ENCODE results near the gene AP5B1. TPM values are rescaled to one million over a fixed set of nuclear protein-coding genes. Genes with fewer than 3 reads are reported as not detected.
A peak's percentile ranks its signal among the peaks of the same experiment; 100 is the strongest.
"Not testable (repeated sequence)": the region's sequence is repeated elsewhere in the genome, so short reads cannot be mapped to it uniquely, and the experiment has no call there.

The AP5B1 gene
- total RNA-seq, 2 experiments from 2014 or later = 17.4 to 20.2 TPM

GRCh38 chr11:65777821-65778361 is 2.9 kb downstream of the AP5B1 start:
- Mint-ChIP-seq H3K9me3 (no peaks in the 10 kb centered on the region), H3K27me3 (peaks cover under 1% of the 10 kb centered on the region), H3K27ac (no peak overlapping the region), H3K4me1 (peaks cover 11% of the 10 kb centered on the region), H3K36me3 (ENCODE audit: low read depth) (peaks cover 6% of the 10 kb centered on the region), H3K4me3 (peak overlapping the region; percentile 40)
- CTCF ChIA-PET = interaction anchor here (0.8 to 5.1 kb wide), 5 partner anchors 13 to 66 kb away, joined by 3 to 73 read pairs (median 15); partner anchors contain the start of gene KAT5
- POLR2A ChIA-PET = no interaction called here
- DNase-seq = no peak

DNA sequence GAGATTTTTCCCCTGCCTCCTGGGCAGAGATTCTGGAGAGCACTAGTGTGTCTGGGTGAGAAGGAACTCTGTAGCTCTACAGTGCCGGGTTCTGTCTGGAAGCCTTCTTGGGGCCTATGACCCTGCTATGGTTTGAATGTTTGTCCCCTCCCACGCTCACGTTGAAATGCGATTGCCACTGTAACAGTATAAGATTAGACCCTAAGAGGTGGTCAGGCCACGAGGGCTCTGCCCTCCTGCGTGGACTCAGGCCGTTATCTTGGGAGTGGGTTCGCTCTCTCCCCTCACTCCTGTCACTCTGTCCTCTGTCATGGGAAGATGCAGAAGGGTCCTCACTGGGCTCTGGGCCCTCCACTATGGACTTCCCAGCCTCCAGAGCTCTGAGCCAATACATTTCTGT is 3.5 kb downstream of the AP5B1 start:
- Mint-ChIP-seq H3K4me1 (peaks cover 11% of the 10 kb centered on the region), H3K4me3 (no peak overlapping the region), H3K9me3 (no peaks in the 10 kb centered on the region), H3K27ac (no peak overlapping the region), H3K36me3 (ENCODE audit: low read depth) (peaks cover 6% of the 10 kb centered on the region), H3K27me3 (no peaks in the 10 kb centered on the region)
- DNase-seq = no peak
- POLR2A ChIA-PET = interaction anchor here (0.6 kb wide), 1 partner anchor 400 kb away, joined by 3 read pairs; no protein-coding TSS in a partner anchor
- CTCF ChIA-PET = interaction anchor here (1.0 to 5.1 kb wide), 7 partner anchors 14 to 268 kb away, joined by 3 to 73 read pairs (median 4); partner anchors contain the start of genes KAT5 and MUS81

- no peaks in the 10 kb centered on the region for H3K27me3 Mint-ChIP-seq
- no peaks in the 10 kb centered on the region for H3K9me3 Mint-ChIP-seq
- H3K27ac Mint-ChIP-seq = no peak overlapping the region
- peaks cover 6% of the 10 kb centered on the region for H3K36me3 Mint-ChIP-seq (ENCODE audit: low read depth)
- no peak overlapping the region for H3K4me3 Mint-ChIP-seq
- ChIA-PET CTCF (interaction anchor here (0.7 to 5.1 kb wide), 9 partner anchors 14 to 523 kb away, joined by 3 to 73 read pairs (median 4); partner anchors contain the start of genes KAT5 and MUS81), POLR2A (interaction anchor here (0.6 kb wide), 1 partner anchor 401 kb away, joined by 3 read pairs; no protein-coding TSS in a partner anchor)
- DNase-seq = no peak
- peaks cover 11% of the 10 kb centered on the region for H3K4me1 Mint-ChIP-seq
These were observed 4.0 kb downstream of the AP5B1 start for GRCh38 chr11:65776710-65777141.

- H3K4me3 Mint-ChIP-seq = no peak overlapping the region
- H3K4me1 Mint-ChIP-seq = peaks cover 11% of the 10 kb centered on the region
- POLR2A ChIA-PET = no interaction called here
- H3K9me3 Mint-ChIP-seq = no peaks in the 10 kb centered on the region
- peaks cover 6% of the 10 kb centered on the region for H3K36me3 Mint-ChIP-seq (ENCODE audit: low read depth)
- H3K27ac Mint-ChIP-seq = no peak overlapping the region
- CTCF ChIA-PET = interaction anchor here (0.7 to 5.1 kb wide), 9 partner anchors 15 to 523 kb away, joined by 3 to 73 read pairs (median 4); partner anchors contain the start of genes KAT5 and MUS81
- H3K27me3 Mint-ChIP-seq = no peaks in the 10 kb centered on the region
- DNase-seq = no peak
These were observed 4.6 kb downstream of the AP5B1 start for GRCh38 chr11:65776196-65776595.

DNA sequence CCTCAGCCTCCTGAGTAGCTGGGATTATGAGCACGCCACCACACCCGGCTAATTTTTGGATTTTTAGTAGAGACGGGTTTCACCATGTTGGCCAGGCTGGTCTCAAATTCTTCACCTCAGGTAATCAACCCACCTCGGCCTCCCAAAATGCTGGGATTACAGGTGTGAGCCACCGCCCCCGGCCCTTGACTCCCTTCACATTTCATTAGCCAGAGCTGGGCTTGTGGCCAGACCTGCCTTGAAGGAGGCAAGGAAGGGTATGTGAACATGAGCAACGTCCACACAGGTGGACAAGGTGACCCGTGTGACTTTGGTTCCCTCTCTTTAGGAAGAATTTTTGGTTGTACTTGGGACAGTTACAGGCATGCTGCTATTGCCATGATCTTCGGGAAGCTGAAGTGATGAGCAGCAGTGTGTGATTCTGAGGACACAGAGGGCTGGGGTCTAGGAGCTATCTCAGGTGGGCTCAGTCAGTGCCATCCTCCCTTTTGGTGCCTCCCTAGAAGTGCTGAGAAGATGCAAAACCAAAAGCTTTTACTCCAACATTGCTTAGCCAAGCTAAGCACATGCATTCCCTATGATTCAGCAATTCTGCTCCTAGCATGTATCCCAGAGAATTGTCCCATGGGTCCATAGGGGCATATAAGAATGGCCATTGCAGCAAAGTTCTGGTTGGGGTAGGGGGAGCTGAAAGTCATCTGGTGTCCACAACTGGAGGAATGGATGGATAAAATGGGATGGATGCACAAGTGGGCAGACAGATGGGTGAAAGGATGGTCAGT is 6.1 kb downstream of the AP5B1 start:
- no peak overlapping the region for H3K27ac Mint-ChIP-seq
- CTCF ChIA-PET = interaction anchor here (1.0 to 1.7 kb wide), 3 partner anchors 44 to 81 kb away, joined by 3 to 12 read pairs (median 3); partner anchors contain the start of gene KAT5
- peaks cover 12% of the 10 kb centered on the region for H3K4me1 Mint-ChIP-seq
- H3K9me3 Mint-ChIP-seq = no peaks in the 10 kb centered on the region
- no peaks in the 10 kb centered on the region for H3K27me3 Mint-ChIP-seq
- peaks cover 6% of the 10 kb centered on the region for H3K36me3 Mint-ChIP-seq (ENCODE audit: low read depth)
- no peak for DNase-seq
- POLR2A ChIA-PET = no interaction called here
- no peak overlapping the region for H3K4me3 Mint-ChIP-seq

DNA sequence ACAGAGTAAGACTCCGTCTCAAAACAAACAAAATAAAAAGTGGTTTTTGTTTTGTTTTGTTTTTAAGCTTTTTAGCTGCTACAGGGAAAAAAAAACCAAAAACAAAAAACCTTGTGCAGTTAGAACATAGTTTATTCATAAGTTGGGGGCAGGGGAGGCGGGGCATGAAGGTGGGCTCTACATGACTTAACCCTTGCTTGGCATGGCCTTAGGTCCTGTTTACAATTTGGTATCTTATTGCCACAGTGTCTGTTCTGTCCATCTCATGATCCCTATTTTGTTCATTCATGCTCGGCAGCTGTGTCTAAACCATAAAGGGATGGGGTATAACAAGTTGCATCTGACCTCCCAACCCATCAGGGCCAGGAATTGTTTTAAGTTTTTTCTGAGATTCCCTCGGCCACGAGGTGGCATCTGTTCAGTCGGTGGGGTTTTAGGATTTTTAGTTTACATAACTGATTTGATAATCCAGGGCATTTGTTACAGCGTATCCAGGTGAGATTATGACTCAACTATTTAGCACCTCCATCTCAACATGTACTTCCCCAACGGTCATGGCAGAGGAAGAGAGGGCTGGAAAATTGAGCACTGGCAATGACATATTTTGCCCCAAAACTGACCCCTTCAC is 6.9 kb downstream of the AP5B1 start:
- H3K4me1 Mint-ChIP-seq = peaks cover 8% of the 10 kb centered on the region

GRCh38 chr11:65771589-65772112 is 9.1 kb downstream of the AP5B1 start:
- ChIA-PET POLR2A (no interaction called here), CTCF (interaction anchor here (0.8 to 3.1 kb wide), 3 partner anchors 8 to 65 kb away, joined by 3 to 36 read pairs (median 10); partner anchors contain the start of genes AP5B1 and KAT5)
- H3K9me3 Mint-ChIP-seq = no peaks in the 10 kb centered on the region
- no peaks in the 10 kb centered on the region for H3K36me3 Mint-ChIP-seq (ENCODE audit: low read depth)
- no peak overlapping the region for H3K4me3 Mint-ChIP-seq
- DNase-seq = no peak
- H3K27ac Mint-ChIP-seq = no peak overlapping the region
- H3K4me1 Mint-ChIP-seq = peaks cover 4% of the 10 kb centered on the region
- no peaks in the 10 kb centered on the region for H3K27me3 Mint-ChIP-seq

More for the DNA sequence above, 6.9 kb downstream of the AP5B1 start:
- H3K36me3 Mint-ChIP-seq (ENCODE audit: low read depth) = peaks cover 6% of the 10 kb centered on the region
- POLR2A ChIA-PET = no interaction called here
- no peak for DNase-seq
- no peak overlapping the region for H3K4me3 Mint-ChIP-seq
- H3K27me3 Mint-ChIP-seq = no peaks in the 10 kb centered on the region
- H3K9me3 Mint-ChIP-seq = no peaks in the 10 kb centered on the region
- no peak overlapping the region for H3K27ac Mint-ChIP-seq
- CTCF ChIA-PET = interaction anchor here (1.0 to 1.7 kb wide), 3 partner anchors 53 to 62 kb away, joined by 3 to 12 read pairs (median 3); partner anchors contain the start of genes KAT5 and RNASEH2C

GRCh38 chr11:65770951-65771567 is 9.7 kb downstream of the AP5B1 start:
- peaks cover 4% of the 10 kb centered on the region for H3K4me1 Mint-ChIP-seq
- no peaks in the 10 kb centered on the region for H3K27me3 Mint-ChIP-seq
- ChIA-PET CTCF (interaction anchor here (0.8 to 3.1 kb wide), 7 partner anchors 9 to 89 kb away, joined by 3 to 36 read pairs (median 3); partner anchors contain the start of genes AP5B1, KAT5 and MUS81), POLR2A (no interaction called here)
- no peaks in the 10 kb centered on the region for H3K36me3 Mint-ChIP-seq (ENCODE audit: low read depth)
- H3K27ac Mint-ChIP-seq = no peak overlapping the region
- DNase-seq = no peak
- no peak overlapping the region for H3K4me3 Mint-ChIP-seq
- no peaks in the 10 kb centered on the region for H3K9me3 Mint-ChIP-seq

DNA sequence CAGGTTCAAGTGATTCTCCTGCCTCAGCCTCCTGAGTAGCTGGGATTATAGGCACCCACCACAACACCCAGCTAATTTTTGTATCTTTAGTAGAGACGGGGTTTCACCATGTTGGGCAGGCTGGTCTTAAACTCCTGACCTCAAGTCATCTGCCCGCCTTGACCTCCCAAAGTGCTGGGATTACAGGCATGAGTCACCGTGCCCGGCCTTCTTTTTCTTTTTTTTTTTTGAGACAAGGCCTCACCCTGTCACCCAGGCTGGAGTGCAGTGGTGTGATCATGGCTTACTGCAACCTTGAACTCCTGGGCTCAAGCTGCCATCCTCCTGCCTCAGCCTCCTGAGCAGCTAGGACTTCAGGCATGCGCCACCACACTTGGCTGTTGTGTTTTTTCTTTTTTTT is 13.0 kb downstream of the AP5B1 start:
- H3K4me3 Mint-ChIP-seq; H3K27ac Mint-ChIP-seq; H3K9me3 Mint-ChIP-seq; DNase-seq; H3K27me3 Mint-ChIP-seq; H3K4me1 Mint-ChIP-seq; POLR2A ChIA-PET; H3K36me3 Mint-ChIP-seq (ENCODE audit: low read depth): not testable (repeated sequence)
- CTCF ChIA-PET = interaction anchor here (0.7 to 3.0 kb wide), 2 partner anchors 12 to 120 kb away, joined by 3 to 24 read pairs; partner anchors contain the start of gene FIBP

DNA sequence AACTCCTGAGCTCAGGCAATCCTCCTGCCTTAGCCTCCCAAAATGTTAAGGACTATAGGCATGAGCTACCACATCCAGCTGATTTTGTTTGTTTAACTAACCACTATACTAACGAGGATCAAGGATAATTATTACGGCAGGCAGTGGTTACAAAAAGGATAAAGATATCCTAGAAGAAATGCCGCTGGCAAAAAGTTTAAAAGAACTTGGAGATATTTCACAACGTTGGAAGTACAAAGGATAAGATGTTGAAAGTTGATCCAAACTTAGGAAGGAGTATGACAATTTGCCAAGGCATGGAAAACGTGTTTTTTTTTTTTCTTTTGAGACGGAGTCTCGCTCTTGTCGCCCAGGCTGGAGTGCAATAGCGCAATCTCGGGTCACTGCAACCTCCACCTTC is 13.4 kb downstream of the AP5B1 start:
- Mint-ChIP-seq H3K9me3 (no peaks in the 10 kb centered on the region), H3K27me3 (peaks cover 3% of the 10 kb centered on the region), H3K4me3 (no peak overlapping the region), H3K27ac (no peak overlapping the region), H3K36me3 (ENCODE audit: low read depth) (no peaks in the 10 kb centered on the region), H3K4me1 (peaks cover 4% of the 10 kb centered on the region)
- CTCF ChIA-PET = interaction anchor here (0.7 to 3.0 kb wide), 3 partner anchors 12 to 121 kb away, joined by 3 to 24 read pairs (median 3); partner anchors contain the start of gene FIBP
- no peak for DNase-seq
- POLR2A ChIA-PET = no interaction called here

DNA sequence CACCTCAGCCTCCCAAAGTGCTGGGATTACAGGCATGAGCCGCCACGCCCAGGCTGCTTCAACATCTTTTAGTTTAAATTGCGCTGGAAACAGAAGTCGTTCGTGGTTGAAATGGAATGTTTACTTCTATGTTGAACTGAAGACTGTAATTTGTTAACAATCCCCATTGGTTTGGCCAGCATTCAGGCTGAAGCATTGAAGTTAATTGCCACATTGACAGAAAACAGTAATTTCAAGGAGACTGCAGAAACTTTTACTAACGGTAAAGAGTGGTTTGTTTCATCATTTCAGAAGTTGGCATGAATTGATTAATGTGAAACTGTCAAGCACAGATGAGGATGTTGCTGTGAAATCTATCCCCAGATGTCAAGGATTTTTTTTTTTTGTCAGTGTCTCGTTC is 14.2 kb downstream of the AP5B1 start:
- Mint-ChIP-seq H3K27ac (no peak overlapping the region), H3K9me3 (no peaks in the 10 kb centered on the region), H3K36me3 (ENCODE audit: low read depth) (no peaks in the 10 kb centered on the region), H3K4me1 (peaks cover 4% of the 10 kb centered on the region), H3K27me3 (peaks cover 5% of the 10 kb centered on the region), H3K4me3 (no peak overlapping the region)
- ChIA-PET CTCF (interaction anchor here (0.6 to 3.0 kb wide), 3 partner anchors 8 to 52 kb away, joined by 3 to 24 read pairs (median 3); no protein-coding TSS in a partner anchor), POLR2A (no interaction called here)
- no peak for DNase-seq

DNA sequence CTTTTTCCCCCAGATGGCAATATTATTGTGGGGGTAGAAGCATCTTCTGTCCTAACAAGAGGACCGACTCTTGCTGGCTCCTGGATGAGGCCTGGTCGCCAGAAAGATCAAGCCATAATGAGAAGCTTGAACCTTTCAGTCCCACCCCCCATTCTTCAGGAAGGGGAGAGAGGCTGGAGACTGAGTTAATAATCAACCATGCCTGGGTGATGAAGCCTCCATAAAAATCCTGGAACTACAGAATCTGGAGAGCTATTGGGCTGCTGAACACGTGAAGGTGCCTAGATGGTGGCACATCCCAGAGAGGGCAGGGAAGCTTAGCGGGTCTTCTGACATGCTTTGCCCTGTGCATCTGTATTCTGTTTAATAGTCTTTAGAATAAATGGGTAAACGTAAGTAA is 16.3 kb downstream of the AP5B1 start:
- ChIA-PET POLR2A (no interaction called here), CTCF (interaction anchor here (0.6 to 0.8 kb wide), 2 partner anchors 15 to 28 kb away, joined by 3 read pairs; no protein-coding TSS in a partner anchor)
- DNase-seq = no peak
- H3K27ac Mint-ChIP-seq = no peak overlapping the region
- H3K9me3 Mint-ChIP-seq = no peaks in the 10 kb centered on the region
- no peak overlapping the region for H3K4me3 Mint-ChIP-seq
- H3K27me3 Mint-ChIP-seq = peaks cover 10% of the 10 kb centered on the region
- H3K36me3 Mint-ChIP-seq (ENCODE audit: low read depth) = no peaks in the 10 kb centered on the region
- H3K4me1 Mint-ChIP-seq = no peaks in the 10 kb centered on the region

All from activated CD4-positive, alpha-beta T cell treated with anti-CD3 and anti-CD28 coated beads, Interleukin-2, amount 10 ng/mL, durations not matched to agents 7 days and 5 days (primary cell).